Measurements from ENCODE around the gene LGALS1. TPM values are rescaled to one million over a fixed set of nuclear protein-coding genes. Genes with fewer than 3 reads are reported as not detected.

LGALS1 gene
- total RNA-seq, 1 experiment from 2014 or later, result 32.8 TPM

GRCh38 chr22:37647928-37648327, 27.5 kb upstream of the LGALS1 start:
- Histone ChIP-seq H3K14ac (ENCODE audit: insufficient read depth, low read length) (no peak overlapping the region), H3K9me3 (ENCODE audit: control insufficient read depth, low read depth, low read length) (no peaks in the 10 kb centered on the region), H3K27ac (ENCODE audit: insufficient read length, low read depth, low read length) (no peak overlapping the region), H2AFZ (ENCODE audit: low read length) (no peak overlapping the region), H3K79me1 (ENCODE audit: insufficient read depth, low read depth, low read length, poor library complexity, severe bottlenecking) (no peaks in the 10 kb centered on the region), H2BK120ac (ENCODE audit: low read depth, low read length, poor library complexity, severe bottlenecking) (no peak overlapping the region), H3K4me1 (ENCODE audit: insufficient read depth, low read length) (no peaks in the 10 kb centered on the region), H4K91ac (ENCODE audit: insufficient read length, low read depth, low read length) (no peak overlapping the region), H4K5ac (ENCODE audit: insufficient read length, low read depth, low read length) (no peak overlapping the region), H2BK20ac (ENCODE audit: low read depth, low read length, poor library complexity, severe bottlenecking) (no peak overlapping the region), H3K4ac (ENCODE audit: low read depth, low read length) (no peak overlapping the region), H2BK15ac (ENCODE audit: low read depth, low read length) (no peak overlapping the region), H3K18ac (ENCODE audit: insufficient read length, low read depth, low read length) (no peak overlapping the region), H3K79me2 (ENCODE audit: insufficient read depth, low read length) (no peaks in the 10 kb centered on the region), H4K8ac (replicated peaks; ENCODE audit: insufficient read length, low read depth, low read length) (no peak overlapping the region), H3K23ac (ENCODE audit: insufficient read length, low read depth, low read length) (no peak overlapping the region), H2AK5ac (ENCODE audit: insufficient read length, low read length) (no peak overlapping the region), H3T11ph (ENCODE audit: low read length) (no peak overlapping the region), H2BK12ac (ENCODE audit: insufficient read length, low read depth, low read length) (no peak overlapping the region), H3K27me3 (ENCODE audit: insufficient read depth, low read length) (no peaks in the 10 kb centered on the region), H3K9ac (ENCODE audit: extremely low read depth, insufficient read length, low read length) (no peak overlapping the region), H4K20me1 (ENCODE audit: control insufficient read depth, insufficient read depth, insufficient read length) (no peaks in the 10 kb centered on the region), H3K23me2 (ENCODE audit: insufficient read length, low read depth, low read length, poor library complexity, severe bottlenecking) (no peaks in the 10 kb centered on the region), H3K4me2 (ENCODE audit: insufficient read depth, insufficient read length, low read length) (no peak overlapping the region), H3K56ac (ENCODE audit: insufficient read length, low read depth, low read length) (no peak overlapping the region), H2BK5ac (ENCODE audit: insufficient read length, low read length) (no peak overlapping the region)
- TF ChIP-seq, protein P1, sequence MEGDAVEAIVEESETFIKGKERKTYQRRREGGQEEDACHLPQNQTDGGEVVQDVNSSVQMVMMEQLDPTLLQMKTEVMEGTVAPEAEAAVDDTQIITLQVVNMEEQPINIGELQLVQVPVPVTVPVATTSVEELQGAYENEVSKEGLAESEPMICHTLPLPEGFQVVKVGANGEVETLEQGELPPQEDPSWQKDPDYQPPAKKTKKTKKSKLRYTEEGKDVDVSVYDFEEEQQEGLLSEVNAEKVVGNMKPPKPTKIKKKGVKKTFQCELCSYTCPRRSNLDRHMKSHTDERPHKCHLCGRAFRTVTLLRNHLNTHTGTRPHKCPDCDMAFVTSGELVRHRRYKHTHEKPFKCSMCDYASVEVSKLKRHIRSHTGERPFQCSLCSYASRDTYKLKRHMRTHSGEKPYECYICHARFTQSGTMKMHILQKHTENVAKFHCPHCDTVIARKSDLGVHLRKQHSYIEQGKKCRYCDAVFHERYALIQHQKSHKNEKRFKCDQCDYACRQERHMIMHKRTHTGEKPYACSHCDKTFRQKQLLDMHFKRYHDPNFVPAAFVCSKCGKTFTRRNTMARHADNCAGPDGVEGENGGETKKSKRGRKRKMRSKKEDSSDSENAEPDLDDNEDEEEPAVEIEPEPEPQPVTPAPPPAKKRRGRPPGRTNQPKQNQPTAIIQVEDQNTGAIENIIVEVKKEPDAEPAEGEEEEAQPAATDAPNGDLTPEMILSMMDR (conservative IDR thresholded peaks at IDR 0.05), result no peak
- H3K4me1 Mint-ChIP-seq, result peaks cover 2% of the 10 kb centered on the region in 2 experiments; a peak in 1 of 4 replicates
- WGBS (ENCODE audit: extremely low coverage, insufficient read length, low lambda C conversion rate), result no CpG with 5 or more reads among the region's 9 CpGs
- H3K36me3 Mint-ChIP-seq (ENCODE audit: insufficient read depth in 1 of 3, low read depth in 3 of 3), result peaks cover 12 to 80% (median 70%) of the 10 kb centered on the region in 3 experiments
- no peaks in the 10 kb centered on the region for H3K9me3 Mint-ChIP-seq
- H3K27me3 Mint-ChIP-seq (ENCODE audit: low read depth), result no peaks in the 10 kb centered on the region
- no peak overlapping the region for H3K4me3 Mint-ChIP-seq
- no peak for DNase-seq
- no peak overlapping the region for H3K27ac Mint-ChIP-seq
